Activated T-cell treated with anti-CD3 and anti-CD28 coated beads, Interleukin-2, amount 50 U/mL, for 24 hours (primary cell): ENCODE results near the gene FMC1.
"Not testable (repeated sequence)": the region's sequence is repeated elsewhere in the genome, so short reads cannot be mapped to it uniquely, and the experiment has no call there.

Experiments
- DNase-seq: peaks from one replicate; pipeline ENCODE4 v3.0.0-alpha.2; 2020
- H3K27ac Mint-ChIP-seq: 2 replicates; pipeline ENCODE4 v1.8.0; 2020; ENCODE audit warnings: mild to moderate bottlenecking, mixed read lengths
- H3K27me3 Mint-ChIP-seq: 2 replicates; pipeline ENCODE4 v1.8.0; 2020; ENCODE audit warnings: mixed read lengths
- H3K36me3 Mint-ChIP-seq: 2 replicates; pipeline ENCODE4 v1.8.0; 2020; ENCODE audit warnings: low read depth, mixed read lengths
- H3K4me1 Mint-ChIP-seq: 2 replicates; pipeline ENCODE4 v1.8.0; 2020; ENCODE audit warnings: low read depth, mixed read lengths
- H3K4me3 Mint-ChIP-seq: 2 replicates; pipeline ENCODE4 v1.8.0; 2020; ENCODE audit warnings: mild to moderate bottlenecking, moderate library complexity, mixed read lengths
- H3K9me3 Mint-ChIP-seq: 2 replicates; pipeline ENCODE4 v1.8.0; 2020; ENCODE audit warnings: mixed read lengths

Gene FMC1

GRCh38 chr7:139330333-139331030 is 10.7 kb upstream of the FMC1 start:
- Mint-ChIP-seq H3K36me3 (no peaks in the 10 kb centered on the region), H3K4me3 (no peak overlapping the region), H3K27ac (no peak overlapping the region), H3K27me3 (no peaks in the 10 kb centered on the region), H3K9me3 (no peaks in the 10 kb centered on the region), H3K4me1 (peaks cover 18% of the 10 kb centered on the region)
- DNase-seq = no peak

GRCh38 chr7:139332697-139333359 is 8.3 kb upstream of the FMC1 start:
- Mint-ChIP-seq H3K36me3 (no peaks in the 10 kb centered on the region), H3K4me1 (peaks cover 18% of the 10 kb centered on the region), H3K27me3 (no peaks in the 10 kb centered on the region), H3K4me3 (no peak overlapping the region), H3K27ac (no peak overlapping the region), H3K9me3 (no peaks in the 10 kb centered on the region)
- DNase-seq = no peak

- not testable (repeated sequence) for H3K27ac Mint-ChIP-seq, H3K36me3 Mint-ChIP-seq, DNase-seq, H3K27me3 Mint-ChIP-seq, H3K4me3 Mint-ChIP-seq, H3K9me3 Mint-ChIP-seq
- peaks cover 18% of the 10 kb centered on the region for H3K4me1 Mint-ChIP-seq
These were observed 7.7 kb upstream of the FMC1 start for GRCh38 chr7:139333443-139333842.

- peaks cover 4% of the 10 kb centered on the region for H3K36me3 Mint-ChIP-seq
- no peak for DNase-seq
- no peak overlapping the region for H3K27ac Mint-ChIP-seq
- no peak overlapping the region for H3K4me3 Mint-ChIP-seq
- peaks cover 6% of the 10 kb centered on the region for H3K9me3 Mint-ChIP-seq
- H3K4me1 Mint-ChIP-seq = peaks cover 22% of the 10 kb centered on the region
- H3K27me3 Mint-ChIP-seq = no peaks in the 10 kb centered on the region
These were observed 6.6 kb upstream of the FMC1 start for GRCh38 chr7:139334399-139335150.

GRCh38 chr7:139339025-139339424 is 2.1 kb upstream of the FMC1 start:
- Mint-ChIP-seq H3K36me3 (peaks cover 34% of the 10 kb centered on the region), H3K27me3 (peaks cover 3% of the 10 kb centered on the region), H3K27ac (peak overlapping the region; percentile 100), H3K4me3 (peak overlapping the region; percentile 95), H3K9me3 (peaks cover 6% of the 10 kb centered on the region), H3K4me1 (peaks cover 30% of the 10 kb centered on the region)
- no peak for DNase-seq

- DNase-seq = no peak
- Mint-ChIP-seq H3K9me3 (peaks cover 6% of the 10 kb centered on the region), H3K27ac (peak overlapping the region; percentile 100), H3K4me1 (peaks cover 34% of the 10 kb centered on the region), H3K36me3 (peaks cover 36% of the 10 kb centered on the region), H3K4me3 (peak overlapping the region; percentile 95), H3K27me3 (peaks cover 3% of the 10 kb centered on the region)
These were observed 1.5 kb upstream of the FMC1 start for GRCh38 chr7:139339698-139340036.

GRCh38 chr7:139340037-139340807 is 915 bp upstream of the FMC1 start:
- Mint-ChIP-seq H3K9me3 (peaks cover 6% of the 10 kb centered on the region), H3K4me1 (peaks cover 35% of the 10 kb centered on the region), H3K4me3 (peak overlapping the region; percentile 95), H3K27me3 (peaks cover 3% of the 10 kb centered on the region), H3K36me3 (peaks cover 41% of the 10 kb centered on the region), H3K27ac (peak overlapping the region; percentile 100)
- DNase-seq = peak; percentile 98

GRCh38 chr7:139340808-139341057 is 404 bp upstream of the FMC1 start:
- H3K9me3 Mint-ChIP-seq = peaks cover 6% of the 10 kb centered on the region
- peaks cover 44% of the 10 kb centered on the region for H3K36me3 Mint-ChIP-seq
- DNase-seq = no peak
- peaks cover 35% of the 10 kb centered on the region for H3K4me1 Mint-ChIP-seq
- H3K27me3 Mint-ChIP-seq = peaks cover 3% of the 10 kb centered on the region
- H3K27ac Mint-ChIP-seq = peak overlapping the region; percentile 100
- H3K4me3 Mint-ChIP-seq = peak overlapping the region; percentile 95

GRCh38 chr7:139341776-139342226 is 664 bp downstream of the FMC1 start:
- H3K9me3 Mint-ChIP-seq = peaks cover 6% of the 10 kb centered on the region
- DNase-seq = no peak
- H3K27me3 Mint-ChIP-seq = peaks cover 3% of the 10 kb centered on the region
- H3K4me3 Mint-ChIP-seq = peak overlapping the region; percentile 95
- peak overlapping the region; percentile 100 for H3K27ac Mint-ChIP-seq
- H3K4me1 Mint-ChIP-seq = peaks cover 35% of the 10 kb centered on the region
- H3K36me3 Mint-ChIP-seq = peaks cover 51% of the 10 kb centered on the region

- no peak for DNase-seq
- peaks cover 3% of the 10 kb centered on the region for H3K27me3 Mint-ChIP-seq
- H3K36me3 Mint-ChIP-seq = peaks cover 59% of the 10 kb centered on the region
- peaks cover 30% of the 10 kb centered on the region for H3K4me1 Mint-ChIP-seq
- no peaks in the 10 kb centered on the region for H3K9me3 Mint-ChIP-seq
- no peak overlapping the region for H3K4me3 Mint-ChIP-seq
- no peak overlapping the region for H3K27ac Mint-ChIP-seq
These were observed 3.9 kb downstream of the FMC1 start for GRCh38 chr7:139345042-139345441.

- no peaks in the 10 kb centered on the region for H3K4me1 Mint-ChIP-seq
- no peak overlapping the region for H3K4me3 Mint-ChIP-seq
- DNase-seq = no peak
- no peaks in the 10 kb centered on the region for H3K9me3 Mint-ChIP-seq
- peaks cover 44% of the 10 kb centered on the region for H3K36me3 Mint-ChIP-seq
- no peak overlapping the region for H3K27ac Mint-ChIP-seq
- H3K27me3 Mint-ChIP-seq = no peaks in the 10 kb centered on the region
These were observed 9.9 kb downstream of the FMC1 start for GRCh38 chr7:139351027-139351426.

- Mint-ChIP-seq H3K36me3 (peaks cover 45% of the 10 kb centered on the region), H3K9me3 (no peaks in the 10 kb centered on the region), H3K27me3 (no peaks in the 10 kb centered on the region), H3K27ac (no peak overlapping the region), H3K4me3 (no peak overlapping the region), H3K4me1 (peaks cover 10% of the 10 kb centered on the region)
- DNase-seq = no peak
These were observed 13.6 kb downstream of the FMC1 start for GRCh38 chr7:139354729-139355128.

GRCh38 chr7:139355320-139355719 is 14.2 kb downstream of the FMC1 start:
- Mint-ChIP-seq H3K4me1 (peaks cover 10% of the 10 kb centered on the region), H3K4me3 (no peak overlapping the region), H3K36me3 (peaks cover 45% of the 10 kb centered on the region), H3K27ac (peak overlapping the region; percentile 44), H3K27me3 (no peaks in the 10 kb centered on the region), H3K9me3 (no peaks in the 10 kb centered on the region)
- no peak for DNase-seq

GRCh38 chr7:139357729-139358506 is 16.8 kb downstream of the FMC1 start:
- H3K4me1 Mint-ChIP-seq = peaks cover 23% of the 10 kb centered on the region
- not testable (repeated sequence) for DNase-seq, H3K27me3 Mint-ChIP-seq, H3K9me3 Mint-ChIP-seq
- H3K4me3 Mint-ChIP-seq = peak overlapping the region; percentile 96
- peaks cover 60% of the 10 kb centered on the region for H3K36me3 Mint-ChIP-seq
- H3K27ac Mint-ChIP-seq = peak overlapping the region; percentile 98
